ENCODE data around the gene SNAPIN. TPM values are rescaled to one million over a fixed set of nuclear protein-coding genes. Genes with fewer than 3 reads are reported as not detected.

Gene SNAPIN
- total RNA-seq = 56.7 and 68.2 TPM in 2 replicates

GRCh38 chr1:153658400-153659174, at the start of gene SNAPIN:
SNAPIN (plus strand) TSS chr1:153658703; CDS start chr1:153658744, 41 bp downstream.

GRCh38 chr1:153612755-153613331, 45.7 kb upstream of the SNAPIN start, which contains the start of gene S100A16:
S100A16 (minus strand) TSS chr1:153613137; CDS start chr1:153608151, 4,986 bp downstream.

GRCh38 chr1:153616144-153616916, 42.2 kb upstream of the SNAPIN start, which contains the start of gene S100A14:
S100A14 (minus strand) TSS chr1:153616325; CDS start chr1:153615858, 467 bp downstream.

GRCh38 chr1:153626904-153627714, 31.4 kb upstream of the SNAPIN start, which contains the start of gene S100A13:
S100A13 (minus strand) TSS chr1:153627505; CDS start chr1:153626472, 1,033 bp downstream.

GRCh38 chr1:153627715-153628626, 30.5 kb upstream of the SNAPIN start, which contains the start of gene S100A1:
S100A1 (plus strand) TSS chr1:153628434; CDS start chr1:153630522, 2,088 bp downstream.

GRCh38 chr1:153633754-153634665, 24.5 kb upstream of the SNAPIN start, which contains the start of gene CHTOP:
CHTOP (plus strand) TSS chr1:153634066; CDS start chr1:153636589, 2,523 bp downstream.

GRCh38 chr1:153670859-153671627, 12.5 kb downstream of the SNAPIN start, which contains the start of gene ILF2:
ILF2 (minus strand) TSS chr1:153670993; CDS start chr1:153670922, 71 bp downstream.

GRCh38 chr1:153678519-153679336, 20.2 kb downstream of the SNAPIN start, which contains the start of gene NPR1:
NPR1 (plus strand) TSS chr1:153678688; CDS start chr1:153679109, 421 bp downstream.

Other genes with a start within 250 kb of the SNAPIN start
- not detected in 2 replicates for gene S100A7A, start 242.2 kb upstream of the SNAPIN start, total RNA-seq
- not detected in 2 replicates for gene S100A7, start 198.1 kb upstream of the SNAPIN start, total RNA-seq
- 478 and 706 TPM in 2 replicates for gene S100A6, start 122.7 kb upstream of the SNAPIN start, total RNA-seq
- gene S100A5, start 117.8 kb upstream of the SNAPIN start, total RNA-seq = 0.17 TPM in 1 of 2 replicates, not detected in the other
- gene S100A4, start 112.9 kb upstream of the SNAPIN start, total RNA-seq = 18.1 and 19.9 TPM in 2 replicates
- 0.26 and 1.3 TPM in 2 replicates for gene S100A3, start 109.4 kb upstream of the SNAPIN start, total RNA-seq
- gene S100A2, start 92.9 kb upstream of the SNAPIN start, total RNA-seq = 0.86 and 0.98 TPM in 2 replicates
- gene S100A16, start 45.6 kb upstream of the SNAPIN start, total RNA-seq = 456 and 493 TPM in 2 replicates
- 0.43 TPM in 1 of 2 replicates, not detected in the other for gene S100A14, start 42.4 kb upstream of the SNAPIN start, total RNA-seq
- 161 and 182 TPM in 2 replicates for gene S100A13, start 31.2 kb upstream of the SNAPIN start, total RNA-seq
- not detected in 2 replicates for gene S100A1, start 30.3 kb upstream of the SNAPIN start, total RNA-seq
- gene CHTOP, start 24.6 kb upstream of the SNAPIN start, total RNA-seq = 23.4 and 30.3 TPM in 2 replicates
- gene ILF2, start 12.3 kb downstream of the SNAPIN start, total RNA-seq = 169 and 218 TPM in 2 replicates
- gene NPR1, start 20.0 kb downstream of the SNAPIN start, total RNA-seq = 20.4 and 32.7 TPM in 2 replicates
- gene INTS3, start 69.3 kb downstream of the SNAPIN start, total RNA-seq = 15.0 and 18.9 TPM in 2 replicates
- 41.2 and 59.6 TPM in 2 replicates for gene SLC27A3, start 116.7 kb downstream of the SNAPIN start, total RNA-seq

Measured in dermis lymphatic vessel endothelial cell (primary cell).